Skeletal muscle tissue (tissue), 4 donors: ENCODE results near the gene KDM4C. TPM values are rescaled to one million over a fixed set of nuclear protein-coding genes. Genes with fewer than 3 reads are reported as not detected.
"Not testable (repeated sequence)": the region's sequence is repeated elsewhere in the genome, so short reads cannot be mapped to it uniquely, and the experiment has no call there.

Experiments used
- H3K27ac ChIP-seq: one replicate; pipeline ENCODE4 v1.7.0; 2013; ENCODE audit warnings: mild to moderate bottlenecking, low read depth, low read length, inconsistent platforms
- H3K27me3 ChIP-seq, 3 donors: one replicate each; pipeline ENCODE4 v1.7.0; 2013; ENCODE audit warnings: low read length in 3 of 3; ENCODE audit not compliant: control insufficient read depth in 3 of 3, insufficient read depth in 3 of 3
- H3K36me3 ChIP-seq, 3 donors: one replicate each; pipeline ENCODE4 v1.7.0; 2013; ENCODE audit warnings: low read length in 3 of 3; ENCODE audit not compliant: control insufficient read depth in 3 of 3, insufficient read depth in 3 of 3
- H3K4me1 ChIP-seq, 3 donors: one replicate each; pipeline ENCODE4 v1.7.0; 2013; ENCODE audit warnings: low read length in 3 of 3, mild to moderate bottlenecking in 3 of 3; ENCODE audit not compliant: control insufficient read depth in 3 of 3, insufficient read depth in 3 of 3
- H3K4me3 ChIP-seq, 3 donors: one replicate each; pipeline ENCODE4 v1.7.0; 2013; ENCODE audit warnings: low read length in 3 of 3
- H3K9ac ChIP-seq, 3 donors: one replicate each; pipeline ENCODE4 v1.7.0; 2013; ENCODE audit warnings: low read length in 3 of 3, mild to moderate bottlenecking in 3 of 3, moderate library complexity in 2 of 3, low read depth in 1 of 3
- H3K9me3 ChIP-seq, 3 donors: one replicate each; pipeline ENCODE4 v1.7.0; 2013; ENCODE audit warnings: low read length in 3 of 3; ENCODE audit not compliant: control insufficient read depth in 3 of 3
- total RNA-seq: library from RNA; depleted of rRNA; stranded (reverse); fragments of >200 nt; gene quantifications from one replicate; pipeline ENCODE4 v1.2.3, GENCODE V29; 2014
- donor health status: Osteomylitis.

KDM4C gene
- total RNA-seq, 1 donor from 2014 or later, result 50.1 TPM

DNA sequence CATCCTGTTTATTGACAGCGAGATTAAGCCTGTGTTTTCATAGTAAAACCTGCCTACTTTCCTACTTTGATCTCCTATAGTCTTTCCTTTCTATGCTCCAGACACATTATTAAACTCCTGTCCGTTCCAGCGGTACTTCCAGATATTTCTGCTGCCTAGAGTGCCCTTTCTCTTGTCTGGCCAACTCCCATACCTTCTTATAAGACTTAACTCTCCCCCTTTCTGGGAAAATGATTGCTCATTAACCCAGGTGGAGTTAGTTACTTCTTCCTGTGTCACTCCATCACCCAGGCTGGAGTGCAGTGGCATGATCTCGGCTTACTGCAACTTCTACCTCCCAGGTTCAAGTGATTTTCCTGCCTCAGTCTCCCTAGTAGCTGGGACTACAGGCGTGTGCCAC, 33.1 kb downstream of the KDM4C start:
- Histone ChIP-seq H3K9me3 (no peaks in the 10 kb centered on the region), H3K9ac (no peak overlapping the region), H3K27ac (no peak overlapping the region), H3K4me1 (peaks cover 9 to 16% (median 9%) of the 10 kb centered on the region in 3 donors), H3K36me3 (peaks cover 3 to 11% (median 10%) of the 10 kb centered on the region in 3 donors), H3K4me3 (no peak overlapping the region), H3K27me3 (no peaks in the 10 kb centered on the region)

DNA sequence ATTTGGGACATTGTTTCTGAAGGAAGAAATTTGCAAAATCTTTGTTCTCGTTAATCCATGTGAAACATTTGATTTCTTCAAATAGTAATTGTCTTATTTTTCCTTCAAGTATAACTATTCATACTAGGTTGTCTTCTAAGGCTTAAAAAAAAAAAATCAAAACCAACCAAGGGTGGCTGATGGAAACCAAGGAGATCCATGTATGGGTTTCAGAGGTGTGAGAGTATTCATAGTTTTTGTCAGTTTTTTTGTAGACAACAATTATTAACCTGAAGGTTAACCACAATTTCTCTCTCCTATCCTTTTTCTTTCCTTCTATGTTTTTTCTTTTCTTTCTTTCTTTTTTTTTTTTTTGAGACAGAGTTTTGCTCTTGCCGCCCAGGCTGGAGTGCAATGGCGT, 35.4 kb downstream of the KDM4C start:
- Histone ChIP-seq H3K36me3 (peaks cover 3 to 11% (median 10%) of the 10 kb centered on the region in 3 donors), H3K27ac (no peak overlapping the region), H3K27me3 (no peaks in the 10 kb centered on the region), H3K4me3 (no peak overlapping the region), H3K9me3 (no peaks in the 10 kb centered on the region), H3K4me1 (peaks cover 6 to 7% (median 6%) of the 10 kb centered on the region in 3 donors), H3K9ac (no peak overlapping the region)

DNA sequence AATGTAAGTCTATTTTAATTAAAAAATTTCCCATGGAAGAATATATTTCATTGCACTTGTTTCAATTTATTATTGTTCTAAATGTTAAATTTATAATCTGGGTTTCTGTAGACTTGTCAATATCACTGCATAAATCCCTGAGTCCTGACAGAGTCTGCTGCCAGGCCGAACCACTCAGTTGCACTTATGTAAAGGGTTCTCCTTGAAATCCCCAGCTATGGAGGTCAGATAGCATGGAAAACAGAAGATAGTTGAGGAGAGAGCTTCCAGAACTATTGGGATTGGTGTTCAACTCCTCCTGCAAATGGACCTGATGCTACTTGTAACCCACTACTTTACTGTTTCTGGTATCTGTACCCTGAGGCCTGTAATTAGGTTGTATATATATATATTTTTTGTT, 37.2 kb downstream of the KDM4C start:
- peaks cover 3 to 11% (median 10%) of the 10 kb centered on the region in 3 donors for H3K36me3 ChIP-seq
- H3K9me3 ChIP-seq, result no peaks in the 10 kb centered on the region
- no peak overlapping the region for H3K9ac ChIP-seq
- H3K27ac ChIP-seq, result no peak overlapping the region
- no peaks in the 10 kb centered on the region for H3K27me3 ChIP-seq
- H3K4me1 ChIP-seq, result no peaks in the 10 kb centered on the region
- H3K4me3 ChIP-seq, result no peak overlapping the region

DNA sequence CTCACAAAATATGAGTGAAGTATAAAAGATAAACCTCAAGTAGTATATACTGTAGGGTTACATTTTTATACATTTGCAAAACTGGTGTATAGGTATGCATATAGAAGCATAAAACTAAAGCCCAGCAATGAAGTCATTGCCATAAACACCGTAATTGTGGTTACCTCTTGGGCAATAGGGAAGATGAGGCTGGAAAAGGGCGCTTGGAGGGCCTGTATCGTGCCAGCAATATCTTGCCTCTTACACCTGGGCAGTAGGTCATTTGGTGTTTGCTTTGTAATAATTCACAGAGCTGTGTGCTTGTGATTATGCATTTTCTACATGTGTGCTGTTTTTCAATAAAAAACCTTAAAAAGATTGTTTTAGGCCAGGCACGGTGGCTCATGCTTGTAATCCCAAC, 45.2 kb downstream of the KDM4C start:
- H3K27ac ChIP-seq, result no peak overlapping the region
- no peaks in the 10 kb centered on the region for H3K27me3 ChIP-seq
- peaks cover 0 to 2% (median 0%) of the 10 kb centered on the region in 3 donors for H3K4me1 ChIP-seq
- H3K36me3 ChIP-seq, result peaks cover 0 to 3% (median 3%) of the 10 kb centered on the region in 3 donors
- no peak overlapping the region for H3K4me3 ChIP-seq
- H3K9me3 ChIP-seq, result no peaks in the 10 kb centered on the region
- no peak overlapping the region for H3K9ac ChIP-seq

- Histone ChIP-seq H3K4me3 (no peak overlapping the region), H3K27me3 (no peaks in the 10 kb centered on the region), H3K9me3 (no peaks in the 10 kb centered on the region), H3K9ac (no peak overlapping the region), H3K36me3 (peaks cover 0 to 6% (median 3%) of the 10 kb centered on the region in 3 donors), H3K4me1 (peaks cover 0 to 2% (median 0%) of the 10 kb centered on the region in 3 donors), H3K27ac (no peak overlapping the region)
These were observed 47.8 kb downstream of the KDM4C start for GRCh38 chr9:6805532-6805931.

- not testable (repeated sequence) for H3K27ac ChIP-seq, H3K36me3 ChIP-seq, H3K4me1 ChIP-seq, H3K9me3 ChIP-seq, H3K9ac ChIP-seq, H3K4me3 ChIP-seq, H3K27me3 ChIP-seq
These were observed 48.5 kb downstream of the KDM4C start for GRCh38 chr9:6806318-6806717.

DNA sequence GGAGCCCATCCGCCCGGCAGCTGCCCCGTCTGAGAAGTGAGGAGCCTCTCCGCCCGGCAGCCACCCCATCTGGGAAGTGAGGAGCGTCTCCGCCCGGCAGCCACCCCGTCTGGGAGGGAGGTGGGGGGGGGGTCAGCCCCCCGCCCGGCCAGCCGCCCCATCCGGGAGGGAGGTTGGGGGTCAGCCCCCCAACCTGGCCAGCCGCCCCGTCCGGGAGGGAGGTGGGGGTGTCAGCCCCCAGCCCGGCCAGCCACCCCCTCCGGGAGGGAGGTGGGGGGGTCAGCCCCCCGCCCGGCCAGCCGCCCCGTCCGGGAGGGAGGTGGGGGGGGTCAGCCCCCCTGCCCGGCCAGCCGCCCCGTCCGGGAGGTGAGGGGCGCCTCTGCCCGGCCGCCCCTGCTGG, 49.9 kb downstream of the KDM4C start:
- H3K4me3 ChIP-seq, H3K9me3 ChIP-seq, H3K36me3 ChIP-seq, H3K27me3 ChIP-seq, H3K4me1 ChIP-seq, H3K9ac ChIP-seq, H3K27ac ChIP-seq: not testable (repeated sequence)

DNA sequence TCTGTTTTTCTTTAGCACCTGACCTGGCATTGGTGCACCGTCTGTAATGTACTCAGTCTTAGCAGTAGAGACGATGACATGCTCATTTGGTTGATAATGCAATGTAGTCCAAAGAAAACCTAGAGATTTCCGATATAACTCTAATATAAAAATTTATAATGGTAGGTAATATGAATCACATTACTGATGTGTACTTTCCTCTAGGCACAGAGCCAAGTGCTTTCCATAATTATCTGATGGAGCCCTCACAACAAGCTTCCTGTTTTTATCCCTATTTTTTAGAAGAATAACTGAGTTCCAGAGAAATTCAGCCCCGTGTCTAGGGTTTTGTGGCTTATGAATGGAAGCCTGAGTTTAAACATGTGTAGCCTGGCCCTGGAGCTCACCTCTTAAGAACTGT, 53.7 kb downstream of the KDM4C start:
- Histone ChIP-seq H3K27ac (no peak overlapping the region), H3K9me3 (no peaks in the 10 kb centered on the region), H3K36me3 (peaks cover 0 to 10% (median 3%) of the 10 kb centered on the region in 3 donors), H3K27me3 (no peaks in the 10 kb centered on the region), H3K9ac (no peak overlapping the region), H3K4me1 (no peaks in the 10 kb centered on the region), H3K4me3 (no peak overlapping the region)

GRCh38 chr9:6816581-6816980, 58.8 kb downstream of the KDM4C start:
- Histone ChIP-seq H3K27me3 (no peaks in the 10 kb centered on the region), H3K36me3 (peaks cover 0 to 4% (median 0%) of the 10 kb centered on the region in 3 donors)

DNA sequence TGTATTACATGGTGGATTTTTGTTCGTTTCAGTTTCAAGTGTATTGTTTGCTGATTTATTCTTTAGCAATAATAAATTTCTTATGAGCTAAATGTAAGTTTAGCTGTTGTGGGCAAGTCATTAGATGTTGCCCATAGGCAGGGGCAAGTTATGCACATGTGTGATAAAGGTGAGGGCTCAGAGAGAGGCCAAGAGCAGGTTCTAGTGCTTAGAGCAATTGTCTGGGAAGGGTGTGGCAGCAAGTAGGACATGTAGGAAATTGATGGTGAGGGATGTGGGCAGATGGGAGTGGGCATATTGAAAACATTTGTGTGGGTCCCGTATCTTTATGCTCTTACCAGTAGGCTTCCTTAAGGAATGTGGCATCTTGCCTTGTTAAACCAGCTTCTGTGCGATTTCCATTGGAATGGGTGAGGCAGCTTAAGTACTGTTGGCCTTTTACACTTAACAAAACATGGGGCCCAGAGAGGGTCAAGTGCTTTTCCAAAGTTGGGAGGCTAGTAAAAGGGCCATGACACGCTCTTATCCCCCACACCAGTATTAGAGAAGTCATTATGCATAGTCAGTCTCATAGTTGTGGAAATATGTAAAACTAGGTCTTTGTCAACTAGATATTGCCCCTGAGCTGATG, 60.6 kb downstream of the KDM4C start:
- H3K27me3 ChIP-seq, result no peaks in the 10 kb centered on the region
- no peak overlapping the region for H3K9ac ChIP-seq
- no peaks in the 10 kb centered on the region for H3K9me3 ChIP-seq
- H3K36me3 ChIP-seq, result peaks cover 0 to 8% (median 4%) of the 10 kb centered on the region in 3 donors
- H3K27ac ChIP-seq, result no peak overlapping the region
- H3K4me3 ChIP-seq, result no peak overlapping the region
- no peaks in the 10 kb centered on the region for H3K4me1 ChIP-seq

More at GRCh38 chr9:6816581-6816980, 58.8 kb downstream of the KDM4C start:
- no peak overlapping the region for H3K9ac ChIP-seq
- no peak overlapping the region for H3K4me3 ChIP-seq
- no peaks in the 10 kb centered on the region for H3K4me1 ChIP-seq
- H3K27ac ChIP-seq, result no peak overlapping the region
- H3K9me3 ChIP-seq, result no peaks in the 10 kb centered on the region
